Measurements from ENCODE around the gene PPP4R2.

GRCh38 chr3:73046195-73046594 is 49.6 kb downstream of the PPP4R2 start:
- TF ChIP-seq EZH2phosphoT487 (IDR thresholded peaks at IDR 0.05), result no peak
- TF ChIP-seq, protein P1, sequence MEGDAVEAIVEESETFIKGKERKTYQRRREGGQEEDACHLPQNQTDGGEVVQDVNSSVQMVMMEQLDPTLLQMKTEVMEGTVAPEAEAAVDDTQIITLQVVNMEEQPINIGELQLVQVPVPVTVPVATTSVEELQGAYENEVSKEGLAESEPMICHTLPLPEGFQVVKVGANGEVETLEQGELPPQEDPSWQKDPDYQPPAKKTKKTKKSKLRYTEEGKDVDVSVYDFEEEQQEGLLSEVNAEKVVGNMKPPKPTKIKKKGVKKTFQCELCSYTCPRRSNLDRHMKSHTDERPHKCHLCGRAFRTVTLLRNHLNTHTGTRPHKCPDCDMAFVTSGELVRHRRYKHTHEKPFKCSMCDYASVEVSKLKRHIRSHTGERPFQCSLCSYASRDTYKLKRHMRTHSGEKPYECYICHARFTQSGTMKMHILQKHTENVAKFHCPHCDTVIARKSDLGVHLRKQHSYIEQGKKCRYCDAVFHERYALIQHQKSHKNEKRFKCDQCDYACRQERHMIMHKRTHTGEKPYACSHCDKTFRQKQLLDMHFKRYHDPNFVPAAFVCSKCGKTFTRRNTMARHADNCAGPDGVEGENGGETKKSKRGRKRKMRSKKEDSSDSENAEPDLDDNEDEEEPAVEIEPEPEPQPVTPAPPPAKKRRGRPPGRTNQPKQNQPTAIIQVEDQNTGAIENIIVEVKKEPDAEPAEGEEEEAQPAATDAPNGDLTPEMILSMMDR (IDR thresholded peaks at IDR 0.05), result no peak
- TF ChIP-seq EZH2 (IDR thresholded peaks at IDR 0.05), result no peak
